HG02885 (cell line): Measurements from ENCODE around the gene CAPNS1.

Experiments used
- ATAC-seq: cut with Tn5 transposase; IDR thresholded peaks from one replicate; pipeline ENCODE4 v1.9.1; 2021; ENCODE audit warnings: mild to moderate bottlenecking; ENCODE audit not compliant: unreplicated experiment, poor library complexity

The CAPNS1 gene

GRCh38 chr19:36139473-36140303, at the start of gene CAPNS1:
Gene CAPNS1, plus strand, starts transcription at chr19:36140066. Its CDS starts 946 bp downstream, at chr19:36141012.
- peak; percentile 89 for ATAC-seq

DNA sequence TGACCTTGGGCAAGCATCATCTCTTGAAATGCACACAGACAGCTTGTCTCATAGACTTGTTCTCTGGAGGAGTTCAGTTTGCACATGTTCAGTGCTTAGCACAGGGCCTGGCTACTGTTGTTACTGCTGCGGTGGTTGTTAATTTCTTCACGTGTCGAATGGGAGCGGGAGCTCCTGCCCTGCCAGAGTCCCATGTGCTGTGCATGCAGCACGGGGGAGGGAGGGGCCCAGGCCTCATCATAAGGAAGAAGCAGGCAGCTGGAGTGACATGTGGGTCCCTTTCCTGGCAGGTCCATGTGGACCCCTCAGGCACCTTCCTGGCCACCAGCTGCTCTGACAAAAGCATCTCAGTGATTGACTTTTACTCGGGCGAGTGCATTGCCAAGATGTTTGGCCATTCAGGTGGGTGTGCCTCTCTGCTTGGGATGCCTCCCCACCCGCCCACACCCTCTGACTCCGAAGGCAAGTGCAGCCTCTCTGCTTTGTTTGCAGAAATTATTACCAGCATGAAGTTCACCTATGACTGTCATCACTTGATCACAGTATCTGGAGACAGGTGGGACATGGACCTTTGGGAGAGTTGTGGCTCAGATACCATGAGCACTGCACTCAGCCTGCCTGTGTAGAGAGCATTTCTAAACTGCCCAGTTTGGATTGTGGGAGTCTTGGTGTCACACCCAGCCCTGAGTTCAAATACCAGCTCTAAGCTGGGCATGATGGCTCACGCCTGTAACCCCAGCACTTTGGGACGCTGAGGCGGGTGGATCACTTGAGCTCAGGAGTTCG, 48.8 kb upstream of the CAPNS1 start:
- ATAC-seq: no peak

GRCh38 chr19:36092566-36092965, 47.3 kb upstream of the CAPNS1 start:
- ATAC-seq: no peak

GRCh38 chr19:36093146-36093662, 46.7 kb upstream of the CAPNS1 start:
- ATAC-seq: peak; percentile 54

DNA sequence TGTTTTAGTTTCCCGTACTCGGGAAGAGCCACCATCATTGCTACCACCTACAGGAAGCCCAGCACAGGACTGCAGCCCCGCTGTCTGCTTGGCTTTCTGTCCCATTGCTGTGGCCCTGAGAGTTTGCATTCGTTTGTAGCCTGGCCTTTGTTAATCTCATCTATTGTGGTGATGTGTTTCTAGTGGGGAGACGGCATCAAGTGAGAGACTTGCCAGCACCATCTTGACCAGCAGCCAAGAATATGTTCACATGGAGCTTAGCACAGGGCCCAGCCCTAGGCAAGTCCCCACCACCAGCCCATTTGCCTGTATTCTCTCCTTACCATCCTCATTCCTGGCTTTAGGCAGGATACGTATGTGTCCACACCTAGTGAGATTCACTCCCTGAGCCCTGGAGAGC, 46.2 kb upstream of the CAPNS1 start:
- no peak for ATAC-seq

GRCh38 chr19:36097036-36097435, 42.8 kb upstream of the CAPNS1 start:
- no peak for ATAC-seq

GRCh38 chr19:36099166-36099785, 40.6 kb upstream of the CAPNS1 start:
- ATAC-seq: no peak

GRCh38 chr19:36100476-36100875, 39.4 kb upstream of the CAPNS1 start:
- ATAC-seq: no peak

- ATAC-seq: no peak
These were observed 38.1 kb upstream of the CAPNS1 start for GRCh38 chr19:36101550-36102327.

DNA sequence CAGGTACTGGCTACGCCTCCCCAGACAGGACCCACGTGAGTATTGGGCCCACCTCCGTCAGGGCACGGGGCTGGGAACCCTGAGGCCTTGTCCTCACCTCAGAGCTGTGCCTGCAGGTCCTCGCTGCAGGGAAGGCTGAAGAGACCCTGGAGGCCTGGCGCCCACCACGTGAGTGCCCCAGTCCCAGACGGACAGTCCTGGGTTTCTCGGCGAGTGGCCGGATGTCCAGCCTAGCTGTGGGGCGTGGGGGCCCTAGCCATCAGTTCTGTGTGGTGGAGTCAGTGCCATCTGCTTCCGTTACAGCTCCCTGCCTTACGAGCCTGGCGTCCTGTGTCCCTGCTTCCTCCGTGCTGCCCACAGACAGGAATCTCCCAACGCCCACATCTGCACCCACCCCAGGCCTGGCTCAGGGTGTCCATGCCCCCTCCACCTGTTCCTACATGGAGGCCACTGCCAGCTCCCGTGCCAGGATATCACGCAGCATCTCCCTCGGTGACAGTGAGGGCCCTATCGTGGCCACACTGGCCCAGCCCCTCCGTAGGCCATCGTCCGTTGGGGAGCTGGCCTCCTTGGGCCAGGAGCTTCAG, 36.7 kb upstream of the CAPNS1 start:
- ATAC-seq: no peak

GRCh38 chr19:36103842-36104552, 35.9 kb upstream of the CAPNS1 start:
- ATAC-seq: no peak

GRCh38 chr19:36106441-36106840, 33.4 kb upstream of the CAPNS1 start:
- ATAC-seq: no peak

- no peak for ATAC-seq
These were observed 32.9 kb upstream of the CAPNS1 start for GRCh38 chr19:36106991-36107390.

GRCh38 chr19:36108684-36109083, 31.2 kb upstream of the CAPNS1 start:
- no peak for ATAC-seq

DNA sequence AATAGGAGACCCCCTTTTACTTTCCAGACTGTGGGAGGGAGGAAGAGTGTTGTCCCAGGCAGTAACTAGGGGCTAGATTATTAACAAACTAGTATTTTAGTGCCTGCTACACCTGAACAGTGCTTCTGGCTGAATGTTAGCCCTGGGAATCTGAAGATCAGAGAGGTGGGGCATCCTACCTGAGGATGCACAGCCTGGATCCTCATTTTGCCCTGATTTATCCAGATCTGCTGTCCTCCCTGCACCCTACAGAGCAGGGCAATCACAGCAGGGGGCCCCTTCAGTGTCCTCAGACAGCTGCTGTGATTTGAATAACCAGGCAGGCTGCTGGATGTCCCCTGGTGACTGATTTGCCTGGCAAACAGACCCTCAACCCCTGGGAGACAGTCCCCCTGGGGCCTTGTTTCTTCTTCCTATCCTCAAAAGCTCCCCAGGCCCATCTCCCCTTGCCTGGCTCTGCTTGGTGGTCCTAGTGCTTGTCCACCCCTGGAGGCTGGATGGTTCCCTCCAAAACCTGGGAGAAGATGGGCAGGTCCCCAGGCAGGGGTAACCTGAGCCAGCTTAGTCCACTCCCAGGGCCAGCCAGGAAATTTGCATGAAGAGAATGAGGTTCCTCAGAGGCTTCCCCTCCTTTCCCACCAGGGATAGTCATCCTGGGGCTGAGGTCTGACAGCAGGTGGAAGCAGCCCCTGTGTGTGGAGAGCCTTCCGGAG, 29.2 kb upstream of the CAPNS1 start, which contains the start of gene OVOL3:
Gene OVOL3 (plus strand): TSS at position 657 of the 713 bp plus-strand sequence. CDS start 60 bp downstream, outside the sequence.
- no peak for ATAC-seq

DNA sequence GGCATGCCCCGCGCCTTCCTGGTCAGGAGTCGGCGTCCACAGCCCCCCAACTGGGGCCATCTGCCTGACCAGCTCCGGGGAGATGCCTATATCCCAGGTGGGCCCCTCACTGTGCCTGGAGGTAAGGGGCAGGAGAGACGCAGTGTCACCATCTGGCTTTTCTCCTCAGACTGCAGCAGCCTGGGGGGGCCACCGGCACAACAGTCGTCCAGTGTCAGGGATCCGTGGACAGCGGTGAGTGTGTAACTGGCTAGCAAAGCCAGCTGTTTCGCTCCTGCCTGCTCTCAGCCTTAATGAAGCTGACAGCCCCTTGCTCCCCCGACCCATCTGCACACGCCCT, 28.7 kb upstream of the CAPNS1 start:
- no peak for ATAC-seq

DNA sequence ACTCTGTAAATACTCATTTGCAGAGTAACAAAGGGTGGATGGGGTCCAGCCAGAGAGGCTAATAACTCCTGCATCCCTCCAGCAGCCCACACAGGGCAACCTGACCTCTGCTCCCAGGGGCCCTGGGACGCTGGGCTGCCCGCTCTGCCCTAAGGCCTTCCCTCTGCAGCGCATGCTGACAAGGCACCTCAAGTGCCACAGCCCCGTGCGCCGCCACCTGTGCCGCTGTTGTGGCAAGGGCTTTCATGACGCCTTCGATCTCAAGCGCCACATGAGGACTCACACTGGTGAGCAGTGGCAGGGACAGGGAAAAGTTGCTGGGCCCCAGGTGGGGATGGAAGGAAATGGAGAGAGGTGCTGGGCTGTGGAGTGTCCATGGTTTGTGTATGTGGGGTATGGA, 27.2 kb upstream of the CAPNS1 start:
- ATAC-seq: no peak

DNA sequence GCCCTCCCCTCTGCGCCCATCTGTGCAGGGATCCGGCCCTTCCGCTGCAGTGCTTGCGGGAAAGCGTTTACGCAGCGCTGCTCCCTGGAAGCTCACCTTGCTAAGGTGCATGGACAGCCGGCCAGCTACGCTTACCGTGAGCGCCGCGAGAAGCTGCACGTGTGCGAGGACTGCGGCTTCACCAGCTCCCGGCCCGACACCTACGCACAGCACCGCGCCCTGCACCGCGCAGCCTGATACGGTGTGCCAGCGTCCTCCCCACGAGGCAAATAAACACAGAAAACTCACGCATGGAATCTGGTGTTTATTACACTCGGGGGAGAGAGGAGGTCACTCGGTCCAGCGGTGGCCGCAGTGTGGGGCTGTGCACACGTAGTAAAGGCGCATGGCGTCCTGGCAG, 26.4 kb upstream of the CAPNS1 start:
- ATAC-seq: no peak
